Stimulated activated effector memory CD8-positive, alpha-beta T cell treated with anti-CD3 and anti-CD28 coated beads, Interleukin-12 subunit alpha, Interleukin-12 subunit beta, amount 100 ng/mL, for 72 hours (primary cell): ENCODE results near the gene NFATC1.

ENCODE experiments used
- ATAC-seq: fragments of 150-1000 bp; cut with Tn5 transposase; 2 replicates; pipeline ENCODE4 v1.10.0; 2021
- DNase-seq, 2 donors: peaks; one replicate each; pipeline ENCODE4 v3.0.0; 2021 to 2022; ENCODE audit warnings: low spot score in 2 of 2
- H3K27ac Mint-ChIP-seq: one replicate; pipeline ENCODE4 v1.8.0; 2022; ENCODE audit warnings: mild to moderate bottlenecking, mixed read lengths
- H3K36me3 Mint-ChIP-seq: one replicate; pipeline ENCODE4 v1.8.0; 2022; ENCODE audit warnings: mild to moderate bottlenecking, mixed read lengths
- H3K4me1 Mint-ChIP-seq: one replicate; pipeline ENCODE4 v1.8.0; 2022; ENCODE audit warnings: mixed read lengths
- H3K4me3 Mint-ChIP-seq: one replicate; pipeline ENCODE4 v1.8.0; 2022; ENCODE audit warnings: mild to moderate bottlenecking, mixed read lengths
- H3K9me3 Mint-ChIP-seq: one replicate; pipeline ENCODE4 v1.8.0; 2022; ENCODE audit warnings: mixed read lengths

NFATC1 gene

DNA sequence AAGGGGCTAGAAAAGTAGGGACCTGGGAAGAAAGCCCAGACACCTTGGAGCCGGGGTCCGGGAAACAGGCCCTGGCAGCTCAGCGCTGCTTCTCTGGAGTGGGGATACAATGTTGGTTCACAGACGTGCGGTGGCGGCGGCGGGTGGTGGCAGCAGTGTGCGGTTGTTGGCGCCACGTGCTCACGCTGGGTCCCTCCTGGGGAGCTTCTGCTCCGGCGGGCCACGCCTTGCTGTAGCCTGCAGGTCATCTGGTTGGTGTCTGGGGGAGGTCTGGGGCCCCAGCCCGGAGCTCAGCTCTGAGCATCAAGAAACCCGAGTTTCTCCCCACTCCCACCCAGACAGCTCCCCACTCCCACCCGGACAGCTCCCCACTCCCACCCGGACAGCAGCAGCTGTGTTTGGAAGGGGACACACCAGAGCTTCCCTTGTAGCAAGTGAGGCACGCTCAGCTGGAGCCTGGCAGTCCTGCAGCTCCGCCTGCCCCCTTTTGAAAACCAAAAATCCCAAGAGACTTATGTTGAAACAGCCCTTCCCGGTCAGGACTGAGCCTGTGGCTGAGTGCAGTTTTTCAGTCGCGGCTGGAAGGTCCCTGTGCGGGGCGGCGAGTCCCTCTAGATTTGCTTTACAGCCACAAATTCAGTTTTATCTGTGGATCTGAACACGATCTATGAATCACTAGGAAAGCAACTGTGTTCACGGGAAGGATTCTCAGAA lies 46.9 kb downstream of the NFATC1 start:
- DNase-seq (no peak), ATAC-seq (no peak)
- Mint-ChIP-seq H3K36me3 (peaks cover 76% of the 10 kb centered on the region), H3K4me3 (no peak overlapping the region), H3K4me1 (peaks cover 36% of the 10 kb centered on the region), H3K9me3 (no peaks in the 10 kb centered on the region), H3K27ac (no peak overlapping the region)

DNA sequence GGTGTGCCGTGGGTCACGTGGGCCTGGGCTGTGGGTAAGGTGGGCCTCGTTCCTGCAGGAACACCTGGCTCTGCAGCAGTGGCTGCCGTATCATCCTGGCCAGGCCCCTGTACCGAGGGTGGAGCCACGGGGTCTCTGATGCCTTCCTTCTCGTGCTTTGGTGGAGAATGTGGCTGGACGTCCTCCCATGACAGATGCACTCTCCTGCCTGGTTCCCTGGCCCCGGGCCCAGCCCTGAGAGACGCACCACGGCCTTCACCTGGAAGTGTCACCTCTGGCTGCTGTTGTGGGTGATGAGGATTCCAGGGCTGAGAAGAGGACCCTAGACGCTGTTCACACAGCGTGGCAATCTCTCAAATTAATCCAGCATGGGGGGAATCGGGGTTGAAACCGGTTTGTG lies 49.5 kb downstream of the NFATC1 start:
- ATAC-seq = no peak
- H3K27ac Mint-ChIP-seq = no peak overlapping the region

DNA sequence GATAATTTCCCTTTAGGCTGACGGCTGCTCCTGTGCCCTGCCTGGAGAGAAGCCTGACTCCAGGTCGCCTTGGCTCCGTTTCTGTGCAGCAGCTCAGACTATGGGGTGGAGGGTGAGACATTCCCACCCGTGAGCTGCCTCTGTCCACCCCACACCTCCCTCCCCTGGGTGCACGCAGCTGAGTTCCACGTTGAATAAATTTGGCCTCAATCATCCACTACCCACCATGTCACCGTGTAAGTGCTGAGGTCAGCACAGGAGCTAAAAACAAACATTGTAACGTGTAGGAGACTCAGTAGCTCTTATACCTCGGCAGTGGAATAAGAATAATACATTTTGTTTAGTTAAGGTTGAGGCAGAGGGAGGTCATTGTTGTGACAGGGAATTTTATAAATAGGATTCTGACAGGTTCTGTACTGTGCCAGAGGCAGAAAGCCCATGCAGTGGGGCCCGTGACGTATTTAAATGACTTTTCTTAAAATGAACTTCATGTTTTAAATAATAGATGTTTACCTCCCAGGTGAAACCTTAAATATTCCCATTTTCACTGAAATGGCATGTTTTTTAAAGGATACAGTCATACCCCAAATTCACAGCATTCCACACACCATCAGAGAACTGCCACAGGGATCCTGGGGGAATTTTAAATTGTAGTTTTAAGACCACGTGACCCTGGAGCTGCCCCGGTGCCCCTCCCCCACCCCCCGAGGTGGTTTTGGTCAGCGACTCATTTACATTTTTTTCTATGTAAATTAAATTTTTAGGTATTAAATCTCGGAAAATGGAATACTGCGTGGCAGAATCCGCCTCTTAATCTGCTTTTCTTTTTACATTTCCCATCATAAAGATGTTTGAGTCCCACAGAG lies 50.2 kb downstream of the NFATC1 start:
- Mint-ChIP-seq H3K27ac (no peak overlapping the region), H3K9me3 (no peaks in the 10 kb centered on the region), H3K4me1 (peaks cover 30% of the 10 kb centered on the region), H3K4me3 (no peak overlapping the region), H3K36me3 (peaks cover 79% of the 10 kb centered on the region)
- DNase-seq (no peak), ATAC-seq (no peak)

More for the DNA sequence above, 49.5 kb downstream of the NFATC1 start:
- DNase-seq = no peak
- Mint-ChIP-seq H3K4me1 (peaks cover 31% of the 10 kb centered on the region), H3K36me3 (peaks cover 79% of the 10 kb centered on the region), H3K4me3 (no peak overlapping the region), H3K9me3 (no peaks in the 10 kb centered on the region)

DNA sequence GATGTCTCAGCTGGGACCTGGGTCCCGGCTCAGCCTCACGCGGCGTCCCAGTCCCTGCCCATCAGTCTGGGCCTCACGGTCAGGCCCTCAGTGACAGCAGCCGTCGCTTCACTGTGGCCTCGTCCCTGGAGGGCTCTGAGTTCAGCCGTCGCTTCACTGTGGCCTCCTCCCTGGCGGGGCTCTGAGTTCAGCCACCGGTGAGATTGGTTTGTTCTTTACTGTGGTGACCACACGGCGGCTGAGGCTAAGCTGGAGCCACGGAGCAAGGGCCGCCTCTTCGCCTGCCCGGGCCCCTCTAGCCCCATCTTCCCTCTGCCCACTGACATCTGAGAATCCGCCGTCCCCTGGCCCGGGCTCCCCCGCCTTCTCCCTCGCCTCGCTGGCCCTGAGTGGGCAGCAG lies 51.2 kb downstream of the NFATC1 start:
- H3K4me3 Mint-ChIP-seq = no peak overlapping the region
- ATAC-seq (no peak), DNase-seq (no peak)
- H3K36me3 Mint-ChIP-seq = peaks cover 79% of the 10 kb centered on the region
- no peaks in the 10 kb centered on the region for H3K9me3 Mint-ChIP-seq
- H3K27ac Mint-ChIP-seq = no peak overlapping the region
- H3K4me1 Mint-ChIP-seq = peaks cover 22% of the 10 kb centered on the region

DNA sequence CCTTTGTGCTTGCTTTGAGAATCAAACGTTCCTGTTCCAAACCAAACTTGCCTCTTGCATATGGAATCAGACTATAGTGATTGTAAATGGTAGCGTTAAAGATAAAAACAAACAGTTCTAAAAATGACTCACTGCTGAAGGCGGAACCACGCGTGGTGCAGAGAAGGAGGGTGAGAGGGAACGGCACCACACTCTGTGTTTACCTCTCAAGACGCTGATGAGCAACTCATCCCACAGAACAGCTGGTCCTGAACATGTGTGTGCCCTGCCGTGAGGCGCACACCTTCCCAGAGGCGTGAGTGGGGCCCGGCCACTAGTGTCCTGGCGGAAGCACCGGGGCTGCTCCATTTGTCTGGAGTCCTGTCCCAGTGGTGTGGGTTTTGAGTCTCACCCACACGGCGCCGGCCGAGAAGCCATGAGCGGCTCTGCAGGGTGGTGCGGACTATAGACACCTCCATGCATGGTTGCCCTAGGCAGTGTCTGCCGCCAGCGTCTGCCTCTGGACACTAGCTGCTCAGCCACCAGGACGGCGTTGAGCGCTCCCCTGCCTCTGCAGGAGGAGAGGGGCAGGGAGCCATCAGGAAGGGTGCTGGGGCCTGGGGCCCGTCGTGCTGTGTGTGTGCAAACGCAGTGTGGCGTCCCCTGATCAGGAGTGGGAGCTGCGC lies 52.1 kb downstream of the NFATC1 start:
- H3K9me3 Mint-ChIP-seq = no peaks in the 10 kb centered on the region
- ATAC-seq = peak; percentile 56
- H3K4me3 Mint-ChIP-seq = no peak overlapping the region
- H3K4me1 Mint-ChIP-seq = peaks cover 20% of the 10 kb centered on the region
- H3K27ac Mint-ChIP-seq = no peak overlapping the region
- DNase-seq = no peak
- H3K36me3 Mint-ChIP-seq = peaks cover 82% of the 10 kb centered on the region

DNA sequence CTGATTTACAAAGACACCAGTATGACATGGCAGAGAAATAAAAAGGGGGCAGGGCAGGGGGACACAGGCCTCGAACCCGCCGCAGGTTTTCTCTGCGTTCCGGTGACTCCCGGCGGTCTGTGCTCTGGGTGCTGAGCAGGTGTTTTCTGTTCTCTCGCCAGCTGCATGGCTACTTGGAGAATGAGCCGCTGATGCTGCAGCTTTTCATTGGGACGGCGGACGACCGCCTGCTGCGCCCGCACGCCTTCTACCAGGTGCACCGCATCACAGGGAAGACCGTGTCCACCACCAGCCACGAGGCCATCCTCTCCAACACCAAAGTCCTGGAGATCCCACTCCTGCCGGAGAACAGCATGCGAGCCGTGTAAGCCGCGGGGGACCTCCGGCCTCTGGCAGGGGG lies 52.9 kb downstream of the NFATC1 start:
- Mint-ChIP-seq H3K4me1 (peaks cover 16% of the 10 kb centered on the region), H3K9me3 (no peaks in the 10 kb centered on the region), H3K36me3 (peaks cover 84% of the 10 kb centered on the region), H3K4me3 (no peak overlapping the region), H3K27ac (no peak overlapping the region)
- ATAC-seq = no peak
- no peak for DNase-seq

DNA sequence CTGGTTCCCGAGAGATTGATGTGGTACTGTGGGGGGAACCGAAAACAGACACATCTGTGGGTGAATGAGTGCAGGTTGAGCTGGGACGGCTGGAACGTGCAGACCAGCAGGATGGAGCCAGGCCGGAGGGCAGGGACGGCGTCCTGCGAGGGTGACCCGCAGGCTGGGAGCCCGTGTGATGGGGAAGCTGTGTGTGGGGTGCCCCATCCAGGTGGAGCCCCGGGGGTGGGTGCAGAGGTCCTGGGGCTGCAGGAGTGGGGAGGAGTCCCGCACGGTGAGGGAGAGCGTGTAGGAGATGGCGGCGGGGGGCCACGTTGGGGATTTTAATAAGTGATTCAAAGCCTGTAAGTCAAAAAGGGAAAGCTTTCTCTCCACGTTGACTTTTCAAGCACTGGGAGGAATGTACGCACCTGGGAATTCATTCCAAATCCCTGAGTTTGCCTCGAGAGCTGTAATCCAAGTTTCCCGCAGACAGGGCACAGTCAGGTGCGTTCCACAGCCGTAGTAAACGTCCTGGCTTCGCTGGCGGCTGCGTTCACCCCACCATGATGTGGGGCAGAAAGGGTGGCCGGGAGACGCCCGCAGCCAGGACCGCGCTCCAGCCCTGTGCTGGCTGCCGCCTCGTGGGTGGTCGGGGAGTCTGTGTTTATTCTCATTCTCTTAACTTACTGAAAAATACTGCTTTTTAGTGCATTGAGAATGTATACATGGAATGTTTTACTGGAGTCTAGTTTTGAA lies 54.0 kb downstream of the NFATC1 start:
- no peak for DNase-seq
- peaks cover 16% of the 10 kb centered on the region for H3K4me1 Mint-ChIP-seq
- H3K27ac Mint-ChIP-seq = no peak overlapping the region
- H3K9me3 Mint-ChIP-seq = no peaks in the 10 kb centered on the region
- no peak overlapping the region for H3K4me3 Mint-ChIP-seq
- no peak for ATAC-seq
- H3K36me3 Mint-ChIP-seq = peaks cover 90% of the 10 kb centered on the region

DNA sequence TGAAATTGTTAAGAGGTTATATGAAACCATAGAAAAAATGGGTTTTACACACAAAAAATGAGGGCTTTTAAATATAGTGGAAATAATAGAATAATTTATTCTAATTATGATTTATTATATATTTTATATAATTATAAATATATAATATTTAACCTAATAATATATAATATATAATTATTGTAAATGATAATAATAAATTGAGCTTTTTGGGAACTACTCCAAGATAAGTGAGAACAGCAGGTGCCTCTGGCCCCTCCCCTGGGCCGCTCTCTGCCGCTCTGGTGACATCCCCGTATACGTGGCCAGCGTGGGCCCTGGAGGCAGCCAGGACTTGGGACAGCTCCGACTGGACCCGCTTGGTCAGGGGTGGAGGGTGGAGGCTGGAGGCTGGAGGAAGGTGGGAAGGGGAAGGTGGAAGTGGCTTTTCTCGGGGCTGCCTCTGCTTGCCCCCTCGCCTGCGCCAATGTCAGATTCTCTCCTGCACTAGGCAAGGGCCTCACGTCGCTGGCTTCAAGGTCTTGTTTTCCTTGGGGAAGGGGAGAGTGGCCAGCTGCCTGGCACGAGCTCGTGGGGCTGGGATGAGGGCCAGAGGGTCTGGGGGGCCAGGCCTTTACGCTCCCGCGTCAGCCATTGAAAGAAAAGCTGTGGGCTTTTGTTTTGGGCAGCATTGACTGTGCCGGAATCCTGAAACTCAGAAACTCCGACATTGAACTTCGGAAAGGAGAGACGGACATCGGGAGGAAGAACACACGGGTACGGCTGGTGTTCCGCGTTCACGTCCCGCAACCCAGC lies 54.8 kb downstream of the NFATC1 start:
- H3K9me3 Mint-ChIP-seq = no peaks in the 10 kb centered on the region
- DNase-seq (no peak), ATAC-seq (no peak)
- peaks cover 9% of the 10 kb centered on the region for H3K4me1 Mint-ChIP-seq
- no peak overlapping the region for H3K27ac Mint-ChIP-seq
- H3K4me3 Mint-ChIP-seq = no peak overlapping the region
- peaks cover 88% of the 10 kb centered on the region for H3K36me3 Mint-ChIP-seq

DNA sequence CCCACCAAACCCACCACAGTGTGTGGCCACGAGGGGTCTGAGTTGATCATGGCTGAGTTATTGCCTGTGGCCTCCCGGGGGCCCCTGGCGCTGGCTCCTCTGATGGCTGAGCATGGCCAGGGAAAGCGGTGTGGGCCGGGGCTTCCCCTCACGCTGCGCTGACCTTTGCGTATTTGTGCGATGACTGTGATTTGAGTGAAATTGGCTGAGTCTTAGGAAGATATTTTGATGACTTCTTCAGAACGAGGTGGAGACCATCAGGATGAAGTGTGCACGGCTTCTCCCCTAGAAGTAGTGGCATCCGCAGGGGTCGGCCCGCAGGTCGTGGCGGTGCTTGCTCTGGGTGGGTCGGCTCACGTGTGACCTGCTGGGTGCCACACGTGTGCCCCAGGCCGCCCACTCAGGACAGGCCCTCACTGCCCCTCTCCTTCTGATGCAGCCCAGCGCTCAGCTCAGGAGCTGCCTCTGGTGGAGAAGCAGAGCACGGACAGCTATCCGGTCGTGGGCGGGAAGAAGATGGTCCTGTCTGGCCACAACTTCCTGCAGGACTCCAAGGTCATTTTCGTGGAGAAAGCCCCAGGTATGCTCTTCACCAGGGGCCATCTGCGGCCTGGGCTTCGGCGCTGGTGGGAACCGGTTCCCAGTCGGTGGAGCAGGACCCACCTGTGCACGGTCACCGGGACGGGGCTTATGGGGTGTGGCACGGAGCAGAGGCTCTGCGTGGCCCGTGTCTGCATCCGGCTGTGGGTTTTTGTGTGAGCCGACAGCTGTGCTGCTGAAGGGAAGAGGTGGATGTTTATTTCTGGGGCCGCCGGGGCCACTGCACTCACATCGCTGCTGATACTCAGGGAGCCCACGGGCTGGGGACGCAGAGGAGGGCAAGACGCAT lies 55.8 kb downstream of the NFATC1 start:
- DNase-seq (no peak), ATAC-seq (no peak)
- Mint-ChIP-seq H3K27ac (no peak overlapping the region), H3K36me3 (peaks cover 87% of the 10 kb centered on the region), H3K9me3 (no peaks in the 10 kb centered on the region), H3K4me3 (no peak overlapping the region), H3K4me1 (peaks cover 6% of the 10 kb centered on the region)

DNA sequence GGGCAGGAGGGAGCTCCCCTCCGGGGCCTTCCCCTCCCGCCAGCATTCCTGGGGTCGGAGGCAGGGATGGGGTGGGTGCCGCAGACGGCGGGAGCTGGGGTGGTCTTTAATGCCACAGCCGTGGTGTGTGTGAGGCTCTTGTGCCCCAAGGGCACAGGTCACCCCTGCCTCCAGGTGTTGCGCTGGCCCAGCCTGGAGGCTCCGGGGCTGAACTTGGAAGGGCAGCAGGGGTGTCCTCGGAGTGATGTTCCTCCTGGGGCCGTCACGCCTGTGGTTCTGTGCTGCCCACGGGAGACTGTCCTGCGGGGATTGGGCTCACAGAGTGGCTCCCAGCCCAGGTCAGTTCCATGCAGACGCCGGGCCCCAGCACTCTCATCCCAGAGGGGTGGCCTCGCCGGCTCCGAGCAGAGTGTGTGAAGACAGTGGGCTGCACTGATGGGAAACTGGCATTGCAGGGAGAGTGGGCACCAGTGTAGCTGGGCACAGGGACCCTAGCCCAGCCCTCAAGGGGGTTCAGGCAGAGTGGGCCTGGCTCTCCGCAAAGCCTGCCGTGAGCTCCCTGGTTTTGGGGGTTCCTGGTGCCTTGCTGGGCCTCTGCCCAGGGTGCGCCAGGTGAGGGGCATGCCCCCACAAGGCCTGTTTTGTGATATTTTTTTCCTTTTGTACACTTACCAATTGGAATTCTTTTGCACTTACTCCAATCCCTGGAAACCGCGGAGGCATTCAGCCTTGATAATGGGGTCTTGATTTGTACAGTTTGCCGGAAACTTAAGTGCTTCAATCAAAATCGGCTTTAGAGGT lies 56.7 kb downstream of the NFATC1 start:
- no peak for ATAC-seq
- Mint-ChIP-seq H3K27ac (no peak overlapping the region), H3K36me3 (peaks cover 86% of the 10 kb centered on the region)

DNA sequence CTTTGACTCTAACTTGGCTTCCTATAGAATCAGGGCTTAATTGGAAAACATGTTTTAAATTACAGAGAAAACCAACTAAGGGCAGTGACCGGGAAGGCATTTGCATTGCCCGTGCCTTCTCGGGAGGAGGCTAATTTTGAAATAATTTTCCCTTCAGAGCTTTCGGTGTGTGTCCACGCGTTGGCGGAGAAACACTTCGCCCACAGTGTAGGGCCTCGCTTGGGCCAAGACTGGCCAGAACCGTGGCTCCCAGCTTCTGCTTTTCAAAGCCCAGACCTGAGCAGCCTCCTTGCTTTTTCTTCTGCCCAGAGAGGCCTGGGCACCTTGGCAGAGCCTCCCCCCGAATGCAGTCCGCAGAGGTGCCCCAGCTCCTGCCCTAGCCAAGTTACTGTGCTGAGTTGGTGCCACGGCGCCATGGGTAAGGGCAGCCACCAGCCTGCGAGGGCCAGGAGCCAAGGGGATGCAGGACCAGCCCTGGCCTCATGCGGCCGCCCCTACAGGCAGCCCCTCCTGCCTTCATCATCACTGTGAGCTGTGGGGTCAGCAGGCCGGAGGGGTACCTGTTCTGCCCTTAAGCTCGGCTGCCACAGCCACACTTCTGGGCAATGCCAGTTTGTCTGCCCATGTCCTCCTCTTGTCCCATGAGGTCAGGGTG lies 57.4 kb downstream of the NFATC1 start:
- peaks cover 85% of the 10 kb centered on the region for H3K36me3 Mint-ChIP-seq
- ATAC-seq = no peak
- no peaks in the 10 kb centered on the region for H3K9me3 Mint-ChIP-seq
- H3K4me3 Mint-ChIP-seq = no peak overlapping the region
- H3K27ac Mint-ChIP-seq = no peak overlapping the region
- H3K4me1 Mint-ChIP-seq = no peaks in the 10 kb centered on the region
- no peak for DNase-seq

More for the DNA sequence above, 56.7 kb downstream of the NFATC1 start:
- Mint-ChIP-seq H3K9me3 (no peaks in the 10 kb centered on the region), H3K4me3 (no peak overlapping the region), H3K4me1 (peaks cover 5% of the 10 kb centered on the region)
- no peak for DNase-seq

DNA sequence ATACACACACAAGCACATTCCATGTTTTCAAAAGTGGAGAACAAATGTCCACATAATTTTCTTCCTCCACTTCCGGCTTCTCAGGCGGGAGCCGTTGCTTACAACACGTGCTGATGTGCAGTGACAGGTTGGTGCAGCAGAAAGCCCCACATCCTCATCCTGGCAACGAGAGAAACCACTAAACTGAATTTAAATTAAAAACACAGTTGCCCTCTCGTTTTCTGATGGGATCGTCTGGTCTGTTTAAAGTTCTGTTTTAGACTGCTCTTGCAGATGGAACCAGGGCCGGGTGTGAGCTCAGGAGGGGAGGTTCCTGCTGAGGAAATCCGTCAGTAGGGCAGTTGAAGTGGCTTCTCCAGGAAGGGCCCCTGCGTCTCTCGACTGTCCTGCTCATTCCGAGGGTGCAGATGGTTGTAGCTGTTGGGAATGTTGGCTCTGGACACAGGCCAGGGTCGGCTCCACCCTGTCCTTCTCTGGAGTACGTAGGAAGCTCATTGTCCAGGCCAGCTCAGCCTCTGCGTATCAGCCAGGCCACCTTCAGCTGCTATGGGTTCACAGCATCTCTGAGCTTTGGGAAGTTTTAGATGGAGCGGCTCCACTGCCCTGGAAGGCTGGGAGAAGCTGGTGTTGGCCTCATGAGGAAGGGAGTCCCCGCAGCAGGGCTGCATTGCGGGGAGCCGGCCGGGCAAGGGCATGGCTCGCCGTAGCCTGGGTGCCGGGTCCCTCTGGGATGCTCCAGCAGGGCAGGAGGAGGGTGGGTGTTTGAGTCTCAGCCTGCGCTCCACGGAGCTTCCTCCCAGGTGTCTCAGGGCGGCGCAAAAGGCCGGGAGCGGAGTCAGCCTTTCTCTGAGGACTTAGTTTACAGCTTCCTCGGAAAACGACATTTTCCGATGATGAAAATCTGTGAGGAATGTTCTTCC lies 58.3 kb downstream of the NFATC1 start:
- Mint-ChIP-seq H3K27ac (no peak overlapping the region), H3K4me3 (no peak overlapping the region), H3K36me3 (peaks cover 75% of the 10 kb centered on the region), H3K9me3 (no peaks in the 10 kb centered on the region), H3K4me1 (no peaks in the 10 kb centered on the region)
- DNase-seq (no peak), ATAC-seq (no peak)
